OCI-LY7 (cell line): ENCODE measurements around the gene SERINC2. TPM values are rescaled to one million over a fixed set of nuclear protein-coding genes. Genes with fewer than 3 reads are reported as not detected.

ENCODE experiments used
- BruUV-seq: library from RNA; stranded (reverse); fragments of 400-500 nt; replicated peaks from 2 replicates; lab custom pipeline; 2021; lab: Mats Ljungman, UMichigan
- CTCF ChIA-PET: fragments of 300-600 bp; sonication (Branson Sonifier 250); formaldehyde crosslinking; loops from one replicate; lab custom pipeline; 2022; ENCODE audit warnings: antibody characterized with exemption; ENCODE audit not compliant: unreplicated experiment; lab: Charles Lee
- POLR2A ChIA-PET: fragments of 300-600 bp; sonication (Branson Sonifier 250); formaldehyde crosslinking; loops from one replicate; lab custom pipeline; 2022; ENCODE audit warnings: antibody characterized with exemption; lab: Charles Lee
- DNase-seq: peaks from one replicate; pipeline ENCODE4 v3.0.0-alpha.2; 2015; ENCODE audit warnings: low spot score
- H2AFZ ChIP-seq: fragments of 200-600 bp; sonication (generic), shearing (Covaris generic); 2 replicates; pipeline ENCODE4 v1.6.1; 2014; ENCODE audit warnings: mild to moderate bottlenecking, antibody characterized with exemption, low read length, moderate library complexity
- H3K27ac ChIP-seq: fragments of 200-600 bp; sonication (generic); 2 replicates; pipeline ENCODE4 v1.5.1; 2014; ENCODE audit warnings: mixed run types, low read depth, mild to moderate bottlenecking, moderate library complexity, low read length, inconsistent platforms; ENCODE audit not compliant: poor library complexity, severe bottlenecking
- H3K36me3 ChIP-seq: fragments of 200-600 bp; sonication (generic); 2 replicates; pipeline ENCODE4 v1.6.1; 2014; ENCODE audit warnings: mild to moderate bottlenecking, antibody characterized with exemption, low read length, moderate library complexity, mixed read lengths; ENCODE audit not compliant: insufficient read depth
- H3K4me1 ChIP-seq: fragments of 200-600 bp; sonication (generic); 2 replicates; pipeline ENCODE4 v1.5.1; 2014; ENCODE audit warnings: mild to moderate bottlenecking, low read length; ENCODE audit not compliant: insufficient read depth, poor library complexity, severe bottlenecking
- H3K4me2 ChIP-seq: fragments of 200-600 bp; sonication (generic); 2 replicates; pipeline ENCODE4 v1.6.1; 2014; ENCODE audit warnings: mild to moderate bottlenecking, low read length
- H3K4me3 ChIP-seq: fragments of 200-600 bp; sonication (generic); 2 replicates; pipeline ENCODE4 v1.5.1; 2014; ENCODE audit warnings: mild to moderate bottlenecking, low read depth, low read length; ENCODE audit not compliant: poor library complexity, severe bottlenecking
- H3K79me2 ChIP-seq: fragments of 200-600 bp; sonication (generic); 2 replicates; pipeline ENCODE4 v1.6.1; 2016; ENCODE audit warnings: low read depth, mild to moderate bottlenecking, low read length, moderate library complexity, mixed read lengths; ENCODE audit not compliant: insufficient read depth
- H3K9me2 ChIP-seq: fragments of 200-600 bp; sonication (generic); 2 replicates; pipeline ENCODE4 v1.6.1; 2016; ENCODE audit warnings: mild to moderate bottlenecking, low read length, mixed read lengths; ENCODE audit not compliant: insufficient read depth
- H3K9me3 ChIP-seq: fragments of 200-600 bp; sonication (generic); 2 replicates; pipeline ENCODE4 v1.6.1; 2014; ENCODE audit warnings: mild to moderate bottlenecking, mixed run types, low read length, mixed read lengths
- H4K20me1 ChIP-seq: fragments of 200-600 bp; sonication (generic); 2 replicates; pipeline ENCODE4 v1.6.1; 2014; ENCODE audit warnings: mild to moderate bottlenecking, antibody characterized with exemption, low read length, moderate library complexity, mixed read lengths; ENCODE audit not compliant: insufficient read depth
- EZH2phosphoT487 ChIP-seq: fragments of 200-600 bp; sonication (generic); IDR thresholded peaks from 2 replicates; pipeline ENCODE4 v1.6.1; 2018; ENCODE audit warnings: low read depth, borderline replicate concordance, mild to moderate bottlenecking, mixed run types, antibody characterized with exemption, low read length, moderate library complexity, mixed read lengths
- intact Hi-C: fragments of 100-400 bp; cut with micrococcal nuclease; formaldehyde crosslinking; loops from one replicate; pipeline ENCODE4 v1.10.0; 2022; ENCODE audit not compliant: unreplicated experiment
- total RNA-seq, 2 experiments: library from RNA; depleted of rRNA in 1 of 2; stranded (reverse); fragments of >200 nt in 1 of 2; shearing (Covaris generic) in 1 of 2; gene quantifications; 2 replicates each; pipeline ENCODE4 v1.2.3, GENCODE V29; 2014 to 2022
- TF ChIP-seq, protein P1 (sequence below): fragments of 200-600 bp; sonication (generic); conservative IDR thresholded peaks from 2 replicates; pipeline ENCODE4 v1.5.1; 2014; ENCODE audit warnings: mild to moderate bottlenecking, antibody characterized with exemption, low read length, moderate library complexity, mixed read lengths

Gene SERINC2
- total RNA-seq, 2 experiments from 2014 or later = 3.5 to 11.1 TPM

DNA sequence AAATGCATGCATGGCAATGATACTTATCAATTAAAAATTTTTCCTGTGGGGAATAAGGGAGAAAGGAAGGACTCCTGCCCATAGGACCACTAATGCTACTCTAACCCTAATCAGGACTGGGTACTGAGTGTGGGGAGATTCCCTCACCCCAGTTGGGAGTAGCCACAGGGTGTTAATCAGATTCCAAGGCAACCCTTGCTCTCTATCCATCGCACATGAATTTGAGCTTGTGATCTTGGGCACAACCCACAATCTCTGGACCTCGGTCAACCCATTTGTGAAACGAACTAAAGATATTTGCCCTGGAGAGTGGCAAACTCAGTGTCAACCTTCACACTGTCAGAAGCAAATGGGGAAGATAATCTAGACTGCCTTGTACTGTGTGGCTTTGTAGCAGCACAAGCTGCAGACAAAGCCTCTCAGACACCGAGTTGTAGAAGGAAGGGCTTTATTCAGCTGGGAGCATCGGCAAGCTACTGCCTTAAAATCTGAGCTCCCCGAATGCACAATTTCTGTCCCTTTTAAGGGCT, 69.5 kb downstream of the SERINC2 start:
- no peaks in the 10 kb centered on the region for H4K20me1 ChIP-seq
- no peak for DNase-seq
- CTCF ChIA-PET = no interaction called here
- no peaks in the 10 kb centered on the region for H3K79me2 ChIP-seq
- no peak overlapping the region for H2AFZ ChIP-seq
- H3K27ac ChIP-seq = no peak overlapping the region
- H3K4me1 ChIP-seq = peaks cover under 1% of the 10 kb centered on the region
- H3K9me3 ChIP-seq = no peaks in the 10 kb centered on the region; the same call in 1 of the 2 replicates
- TF ChIP-seq, protein P1, sequence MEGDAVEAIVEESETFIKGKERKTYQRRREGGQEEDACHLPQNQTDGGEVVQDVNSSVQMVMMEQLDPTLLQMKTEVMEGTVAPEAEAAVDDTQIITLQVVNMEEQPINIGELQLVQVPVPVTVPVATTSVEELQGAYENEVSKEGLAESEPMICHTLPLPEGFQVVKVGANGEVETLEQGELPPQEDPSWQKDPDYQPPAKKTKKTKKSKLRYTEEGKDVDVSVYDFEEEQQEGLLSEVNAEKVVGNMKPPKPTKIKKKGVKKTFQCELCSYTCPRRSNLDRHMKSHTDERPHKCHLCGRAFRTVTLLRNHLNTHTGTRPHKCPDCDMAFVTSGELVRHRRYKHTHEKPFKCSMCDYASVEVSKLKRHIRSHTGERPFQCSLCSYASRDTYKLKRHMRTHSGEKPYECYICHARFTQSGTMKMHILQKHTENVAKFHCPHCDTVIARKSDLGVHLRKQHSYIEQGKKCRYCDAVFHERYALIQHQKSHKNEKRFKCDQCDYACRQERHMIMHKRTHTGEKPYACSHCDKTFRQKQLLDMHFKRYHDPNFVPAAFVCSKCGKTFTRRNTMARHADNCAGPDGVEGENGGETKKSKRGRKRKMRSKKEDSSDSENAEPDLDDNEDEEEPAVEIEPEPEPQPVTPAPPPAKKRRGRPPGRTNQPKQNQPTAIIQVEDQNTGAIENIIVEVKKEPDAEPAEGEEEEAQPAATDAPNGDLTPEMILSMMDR = no peak
- POLR2A ChIA-PET = interaction anchor here (1.7 kb wide), 1 partner anchor 11 kb away, joined by 3 read pairs; no protein-coding TSS in a partner anchor
- no TSS peak for BruUV-seq
- no peak overlapping the region for H3K4me3 ChIP-seq
- H3K4me2 ChIP-seq = no peak overlapping the region
- intact Hi-C loops = no loop called here
- no peaks in the 10 kb centered on the region for H3K36me3 ChIP-seq
- H3K9me2 ChIP-seq = no peaks in the 10 kb centered on the region

DNA sequence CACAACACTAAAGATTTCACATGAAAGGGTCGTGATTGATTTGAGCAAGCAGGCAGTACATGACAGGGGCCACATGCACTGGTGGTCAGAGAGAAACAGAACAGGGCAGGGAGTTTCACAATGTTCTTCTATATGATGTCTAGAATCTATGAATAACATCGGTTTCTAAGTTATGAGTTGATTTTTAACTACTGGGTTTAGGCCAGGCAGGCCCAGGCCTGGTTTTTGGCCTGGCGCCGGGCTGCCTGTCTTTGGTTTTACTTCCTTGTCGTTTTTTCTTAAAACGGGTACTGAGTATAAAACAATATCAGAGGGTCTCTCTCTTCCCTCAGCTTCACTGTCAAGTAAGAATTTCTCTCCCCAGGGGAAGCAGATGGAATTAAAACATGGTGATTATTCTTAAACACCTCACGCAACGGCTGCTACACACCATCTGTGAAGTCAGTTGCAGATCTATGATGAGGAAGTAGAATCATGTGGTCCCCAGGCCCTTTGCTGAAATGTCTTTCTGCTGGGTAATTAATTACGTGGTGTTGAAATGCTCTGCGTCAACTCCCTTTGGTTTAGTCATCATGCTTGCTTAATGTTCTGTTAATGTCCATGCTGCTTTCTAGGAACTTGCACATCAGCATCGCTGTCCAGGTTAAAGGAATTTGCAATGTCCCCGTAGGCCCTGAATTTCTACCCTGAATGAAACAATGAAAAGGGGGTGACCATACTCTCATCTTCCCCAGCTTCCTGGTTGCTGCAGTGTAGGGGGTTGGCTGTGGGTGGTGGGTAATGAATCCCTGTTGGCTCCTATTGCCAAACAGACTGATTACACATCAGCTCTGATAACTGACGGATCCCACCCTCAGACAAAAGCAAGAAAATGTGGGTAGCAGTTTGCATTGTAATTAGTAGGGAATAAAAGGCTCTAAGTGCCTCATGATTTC, 70.3 kb downstream of the SERINC2 start:
- Histone ChIP-seq H3K36me3 (no peaks in the 10 kb centered on the region), H3K4me2 (no peak overlapping the region), H3K9me3 (no peaks in the 10 kb centered on the region; the same call in 1 of the 2 replicates), H3K27ac (no peak overlapping the region), H3K79me2 (no peaks in the 10 kb centered on the region), H3K9me2 (no peaks in the 10 kb centered on the region), H2AFZ (no peak overlapping the region), H3K4me3 (no peak overlapping the region), H4K20me1 (no peaks in the 10 kb centered on the region), H3K4me1 (no peaks in the 10 kb centered on the region)
- no peak for TF ChIP-seq EZH2phosphoT487
- TF ChIP-seq, protein P1 = no peak
- no TSS peak for BruUV-seq
- ChIA-PET POLR2A (no interaction called here), CTCF (no interaction called here)
- intact Hi-C loops = no loop called here
- no peak for DNase-seq

Other genes with a start within 250 kb of the SERINC2 start
- gene NKAIN1, start 173.3 kb upstream of the SERINC2 start, total RNA-seq (2014; rRNA removed; shearing (Covaris generic)) = not detected in 2 replicates
- gene NKAIN1, start 173.3 kb upstream of the SERINC2 start, total RNA-seq (2022) = not detected in 2 replicates
- gene SNRNP40, start 116.4 kb upstream of the SERINC2 start, total RNA-seq (2014; rRNA removed; shearing (Covaris generic)) = 190 and 202 TPM in 2 replicates
- gene SNRNP40, start 116.4 kb upstream of the SERINC2 start, total RNA-seq (2022) = 99.9 and 101 TPM in 2 replicates
- 30.1 and 37.4 TPM in 2 replicates for gene ZCCHC17, start 116.2 kb upstream of the SERINC2 start, total RNA-seq (2014; rRNA removed; shearing (Covaris generic))
- 33.8 and 34.7 TPM in 2 replicates for gene ZCCHC17, start 116.2 kb upstream of the SERINC2 start, total RNA-seq (2022)
- gene FABP3, start 40.1 kb upstream of the SERINC2 start, total RNA-seq (2014; rRNA removed; shearing (Covaris generic)) = not detected in 2 replicates
- not detected in 2 replicates for gene FABP3, start 40.1 kb upstream of the SERINC2 start, total RNA-seq (2022)
- gene TINAGL1, start 163.3 kb downstream of the SERINC2 start, total RNA-seq (2014; rRNA removed; shearing (Covaris generic)) = not detected in 2 replicates
- gene TINAGL1, start 163.3 kb downstream of the SERINC2 start, total RNA-seq (2022) = 0.17 TPM in 1 of 2 replicates, not detected in the other
- gene HCRTR1, start 204.5 kb downstream of the SERINC2 start, total RNA-seq (2014; rRNA removed; shearing (Covaris generic)) = not detected in 2 replicates
- not detected in 2 replicates for gene HCRTR1, start 204.5 kb downstream of the SERINC2 start, total RNA-seq (2022)
- 67.7 and 89.7 TPM in 2 replicates for gene PEF1, start 231.7 kb downstream of the SERINC2 start, total RNA-seq (2014; rRNA removed; shearing (Covaris generic))
- 54.6 and 56.1 TPM in 2 replicates for gene PEF1, start 231.7 kb downstream of the SERINC2 start, total RNA-seq (2022)